GM21515 (cell line): Measurements from ENCODE around the gene ZBTB47.

Experiments used
- ATAC-seq: cut with Tn5 transposase; IDR thresholded peaks from one replicate; pipeline ENCODE4 v1.9.1; 2021; ENCODE audit not compliant: unreplicated experiment

The ZBTB47 gene

DNA sequence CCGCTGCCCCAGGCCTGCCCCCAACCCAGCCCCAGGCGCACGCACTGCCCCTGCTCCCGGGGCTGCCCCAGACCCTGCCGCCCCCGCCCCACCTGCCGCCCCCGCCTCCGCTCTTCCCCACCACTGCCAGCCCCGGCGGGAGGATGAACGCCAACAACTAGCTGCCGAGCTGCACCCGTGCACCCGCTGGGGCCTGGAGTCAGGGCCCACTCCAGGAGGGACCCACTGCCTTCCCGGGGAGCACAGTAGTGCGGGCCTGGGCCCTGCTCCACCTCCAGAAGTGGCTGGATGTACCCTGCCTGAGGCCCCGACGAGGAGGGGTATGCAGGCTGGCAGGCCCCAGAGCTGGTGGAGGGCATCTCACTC is 10.9 kb downstream of the ZBTB47 start:
- ATAC-seq, result no peak

- ATAC-seq, result no peak
Observed at GRCh38 chr3:42665050-42665878, 11.8 kb downstream of the ZBTB47 start.

GRCh38 chr3:42666022-42666421 is 12.5 kb downstream of the ZBTB47 start:
- no peak for ATAC-seq

- no peak for ATAC-seq
Observed at GRCh38 chr3:42666577-42666998, 13.1 kb downstream of the ZBTB47 start.

GRCh38 chr3:42667096-42667522 is 13.6 kb downstream of the ZBTB47 start:
- ATAC-seq, result no peak

DNA sequence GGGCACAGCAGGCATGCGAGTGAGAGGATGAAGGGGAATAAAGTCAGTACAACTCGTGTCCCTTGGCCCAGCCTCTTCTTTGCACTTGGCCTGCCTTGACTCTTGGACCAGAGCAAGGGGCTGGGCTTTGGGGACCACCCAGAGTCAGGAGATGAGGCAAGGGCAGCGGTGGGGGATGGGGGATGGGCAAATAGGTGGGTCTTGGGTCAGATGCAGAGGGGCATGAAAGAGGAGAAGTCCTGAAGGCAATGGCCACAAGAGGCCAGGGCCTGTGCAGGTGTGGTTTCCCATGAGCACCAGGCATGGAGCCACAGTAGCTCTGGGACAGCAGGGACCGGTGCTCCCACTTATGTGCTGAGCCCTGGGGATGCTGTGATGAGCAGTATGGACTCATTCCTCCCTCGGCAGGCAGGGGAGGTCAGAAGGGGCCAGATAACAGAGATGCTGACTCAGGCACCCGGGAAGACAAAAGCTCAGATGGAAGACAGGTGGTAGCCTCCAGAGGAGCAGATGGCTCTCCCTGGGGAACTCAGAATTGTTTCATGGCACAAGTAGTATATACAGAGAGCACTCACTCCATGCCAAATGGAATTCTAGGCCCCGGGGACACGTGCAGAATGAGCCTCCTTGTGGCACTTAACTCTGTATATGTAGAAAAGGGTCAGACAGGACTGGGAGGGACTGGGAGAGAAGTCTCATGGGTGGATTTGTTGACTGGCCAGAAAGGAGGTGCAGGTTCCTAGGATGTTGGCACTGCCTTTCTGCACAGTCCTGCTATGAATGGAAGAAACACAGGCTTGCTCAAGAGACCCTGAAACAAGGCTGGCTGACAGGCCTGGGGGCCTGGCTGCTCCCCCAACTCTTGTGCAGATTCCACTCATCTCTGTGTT is 14.3 kb downstream of the ZBTB47 start:
- ATAC-seq, result no peak

DNA sequence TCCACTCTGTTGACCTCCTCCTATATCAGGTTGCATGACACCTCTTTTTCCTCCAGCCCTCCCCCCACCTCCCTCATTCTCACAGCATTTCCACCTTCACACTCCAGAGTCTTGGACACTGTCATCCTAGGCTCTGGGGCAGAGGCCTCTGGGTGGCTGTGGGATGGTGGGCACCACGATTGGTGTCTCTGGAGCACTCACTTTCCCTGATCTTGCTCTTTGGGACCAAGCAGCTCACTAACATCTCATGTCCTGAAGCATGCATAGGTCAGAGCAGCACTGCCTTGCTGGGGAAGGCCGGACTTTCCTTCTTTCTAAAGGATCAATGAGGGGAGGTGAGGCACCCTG is 14.9 kb downstream of the ZBTB47 start:
- no peak for ATAC-seq

GRCh38 chr3:42668793-42669217 is 15.3 kb downstream of the ZBTB47 start:
- ATAC-seq, result no peak

- ATAC-seq, result no peak
Observed at GRCh38 chr3:42670051-42670576, 16.6 kb downstream of the ZBTB47 start.

GRCh38 chr3:42670670-42671069 is 17.2 kb downstream of the ZBTB47 start:
- no peak for ATAC-seq

GRCh38 chr3:42672515-42672914 is 19.0 kb downstream of the ZBTB47 start:
- ATAC-seq, result no peak

DNA sequence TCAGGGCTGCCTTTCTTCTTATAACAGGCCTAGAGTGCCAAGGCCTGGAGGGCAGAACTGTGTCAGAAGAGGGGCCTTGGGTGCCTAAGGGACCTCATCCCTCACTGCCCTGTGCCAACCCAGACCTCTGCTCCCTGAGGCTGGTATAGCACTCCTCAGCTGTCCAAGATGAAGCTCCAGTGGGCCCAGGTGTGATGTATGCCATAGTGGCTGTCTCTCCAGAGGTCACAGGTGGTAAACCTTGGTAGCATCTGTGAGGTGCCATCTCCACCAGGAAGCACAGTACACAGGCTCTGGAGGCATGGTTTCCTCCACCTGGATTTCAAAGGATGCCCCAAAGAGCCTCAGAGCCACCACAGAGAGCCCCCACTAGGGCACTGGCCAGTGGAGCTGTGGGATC is 19.6 kb downstream of the ZBTB47 start:
- ATAC-seq, result no peak

DNA sequence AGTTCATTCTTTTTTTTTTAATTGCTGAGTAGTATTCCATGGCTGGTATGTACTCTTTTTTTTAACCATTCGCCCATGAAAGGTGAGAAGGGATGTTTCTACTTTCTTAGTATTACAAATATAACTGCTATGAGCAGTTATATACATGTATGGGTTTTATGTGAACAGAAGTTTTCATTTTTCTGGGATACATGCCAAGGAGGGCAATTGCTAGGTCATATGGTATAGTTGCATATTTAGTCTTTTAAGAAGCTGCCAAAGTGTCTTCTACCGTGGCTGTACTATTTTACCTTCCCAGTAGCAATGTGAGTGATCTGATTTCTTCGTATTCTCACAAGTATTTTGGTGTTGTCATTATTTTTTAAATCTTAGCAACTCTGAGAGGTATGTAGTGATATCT is 20.6 kb downstream of the ZBTB47 start:
- ATAC-seq, result no peak

DNA sequence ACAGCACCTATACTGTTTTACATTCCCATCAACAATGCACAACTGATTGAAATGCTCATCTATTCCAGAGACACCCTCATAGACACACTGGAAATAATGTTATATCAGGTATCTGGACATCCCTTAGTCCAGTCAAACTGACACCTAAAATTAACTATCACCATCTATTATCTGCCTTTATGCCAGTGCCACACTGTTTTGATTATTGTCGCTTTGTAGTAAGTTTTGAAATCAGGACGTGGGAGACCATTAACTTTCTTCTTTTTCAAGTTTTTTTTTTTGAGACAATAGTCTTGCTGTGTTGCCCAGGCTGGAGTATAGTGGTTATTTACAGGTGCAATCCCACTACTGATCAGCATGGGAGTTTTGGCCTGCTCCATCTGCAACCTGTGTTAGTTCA is 22.4 kb downstream of the ZBTB47 start:
- no peak for ATAC-seq

- ATAC-seq, result no peak
Observed at GRCh38 chr3:42678447-42678846, 24.9 kb downstream of the ZBTB47 start.

GRCh38 chr3:42680271-42680670 is 26.8 kb downstream of the ZBTB47 start:
- ATAC-seq, result no peak

GRCh38 chr3:42680806-42681205 is 27.3 kb downstream of the ZBTB47 start:
- ATAC-seq, result no peak

- no peak for ATAC-seq
Observed at GRCh38 chr3:42681361-42682038, 28.0 kb downstream of the ZBTB47 start.

GRCh38 chr3:42682301-42683070 is 29.0 kb downstream of the ZBTB47 start:
- no peak for ATAC-seq

- ATAC-seq, result no peak
Observed at GRCh38 chr3:42683875-42684598, 30.5 kb downstream of the ZBTB47 start.
